HEK293T (cell line): ENCODE measurements around the gene GPR55.

Source experiments
- CTCF ChIA-PET: fragments of 350-600 bp; formaldehyde crosslinking; extraction: SDS; loops from one replicate; lab custom pipeline; 2021; ENCODE audit warnings: antibody characterized with exemption, inconsistent platforms; lab: Yijun Ruan, JAX
- POLR2A ChIA-PET: fragments of 350-600 bp; formaldehyde crosslinking; extraction: SDS; loops from one replicate; lab custom pipeline; 2020; ENCODE audit warnings: antibody characterized with exemption, inconsistent platforms; lab: Yijun Ruan, JAX
- DNase-seq: peaks from one replicate; pipeline ENCODE4 v3.0.0; 2012; ENCODE audit warnings: mixed read lengths; ENCODE audit errors: extremely low spot score
- ARNT ChIP-seq: fragments of 450-650 bp; IDR thresholded peaks from 2 replicates; pipeline ENCODE4 v1.6.1; 2017; ENCODE audit warnings: mild to moderate bottlenecking
- BHLHE40 ChIP-seq: fragments of 450-650 bp; IDR thresholded peaks from 2 replicates; pipeline ENCODE4 v1.6.1; 2016; ENCODE audit warnings: mild to moderate bottlenecking, moderate library complexity, borderline replicate concordance
- CTBP1 ChIP-seq: fragments of 450-650 bp; IDR thresholded peaks from 2 replicates; pipeline ENCODE4 v1.6.1; 2016; ENCODE audit warnings: borderline replicate concordance
- ELF4 ChIP-seq: fragments of 450-650 bp; IDR thresholded peaks from 2 replicates; pipeline ENCODE4 v1.6.1; 2017; ENCODE audit warnings: antibody characterized with exemption
- FOXA1 ChIP-seq: fragments of 450-650 bp; IDR thresholded peaks from 2 replicates; pipeline ENCODE4 v1.6.1; 2016; ENCODE audit warnings: mild to moderate bottlenecking
- FOXK2 ChIP-seq: fragments of 450-650 bp; IDR thresholded peaks from 2 replicates; pipeline ENCODE4 v1.6.1; 2016; ENCODE audit warnings: mild to moderate bottlenecking
- FOXM1 ChIP-seq: fragments of 450-650 bp; IDR thresholded peaks from 2 replicates; pipeline ENCODE4 v1.6.1; 2017; ENCODE audit warnings: mild to moderate bottlenecking, borderline replicate concordance
- HDGF ChIP-seq: fragments of 450-650 bp; IDR thresholded peaks from 2 replicates; pipeline ENCODE4 v1.6.1; 2017; ENCODE audit warnings: antibody characterized with exemption, borderline replicate concordance
- L3MBTL2 ChIP-seq: fragments of 450-650 bp; conservative IDR thresholded peaks from 2 replicates; pipeline ENCODE4 v1.6.1; 2016; ENCODE audit warnings: mild to moderate bottlenecking
- LEF1 ChIP-seq: fragments of 450-650 bp; IDR thresholded peaks from 2 replicates; pipeline ENCODE4 v1.6.1; 2017; ENCODE audit warnings: mild to moderate bottlenecking, borderline replicate concordance
- NFRKB ChIP-seq: fragments of 450-650 bp; IDR thresholded peaks from 2 replicates; pipeline ENCODE4 v1.6.1; 2016; ENCODE audit warnings: mild to moderate bottlenecking, moderate library complexity
- PKNOX1 ChIP-seq: fragments of 450-650 bp; IDR thresholded peaks from 2 replicates; pipeline ENCODE4 v1.6.1; 2016
- SP1 ChIP-seq: fragments of 450-650 bp; IDR thresholded peaks from 2 replicates; pipeline ENCODE4 v1.6.1; 2017
- SUZ12 ChIP-seq: fragments of 450-650 bp; IDR thresholded peaks from 2 replicates; pipeline ENCODE4 v1.6.1; 2016; ENCODE audit warnings: mild to moderate bottlenecking
- TARDBP ChIP-seq: fragments of 450-650 bp; IDR thresholded peaks from 2 replicates; pipeline ENCODE4 v1.6.1; 2016
- ZNF384 ChIP-seq: fragments of 450-650 bp; IDR thresholded peaks from 2 replicates; pipeline ENCODE4 v1.6.1; 2016

The GPR55 gene

GRCh38 chr2:230942920-230943896 lies 18.2 kb upstream of the GPR55 start:
- no peak for TF ChIP-seq LEF1
- TF ChIP-seq ELF4 = no peak
- no peak for TF ChIP-seq SP1
- no peak for TF ChIP-seq ARNT
- no peak for TF ChIP-seq NFRKB
- TF ChIP-seq HDGF = no peak
- no peak for DNase-seq
- CTCF ChIA-PET = no interaction called here
- POLR2A ChIA-PET = no interaction called here

GRCh38 chr2:230942371-230942770 lies 17.3 kb upstream of the GPR55 start:
- POLR2A ChIA-PET = no interaction called here
- TF ChIP-seq FOXA1 (no peak), SP1 (no peak), L3MBTL2 (no peak), NFRKB (no peak), ZNF384 (no peak), PKNOX1 (no peak), ARNT (no peak)
- CTCF ChIA-PET = no interaction called here

GRCh38 chr2:230941202-230942180 lies 16.4 kb upstream of the GPR55 start:
- ChIA-PET CTCF (interaction anchor here (0.7 kb wide), 1 partner anchor 38 kb away, joined by 3 read pairs; no protein-coding TSS in a partner anchor), POLR2A (no interaction called here)
- TF ChIP-seq SUZ12 (no peak), FOXM1 (no peak), PKNOX1 (no peak), BHLHE40 (no peak), FOXK2 (no peak), ARNT (no peak), ZNF384 (no peak), TARDBP (no peak), CTBP1 (no peak), SP1 (no peak), LEF1 (no peak), NFRKB (no peak), L3MBTL2 (no peak), FOXA1 (no peak), HDGF (no peak), ELF4 (no peak)
- DNase-seq = no peak

More at GRCh38 chr2:230942371-230942770, 17.3 kb upstream of the GPR55 start:
- DNase-seq = no peak

GRCh38 chr2:230940471-230940815 lies 15.4 kb upstream of the GPR55 start:
- DNase-seq = no peak
- ChIA-PET CTCF (no interaction called here), POLR2A (no interaction called here)
- no peak for TF ChIP-seq ARNT

- CTCF ChIA-PET = no interaction called here
- no peak for TF ChIP-seq FOXK2
- TF ChIP-seq L3MBTL2 = no peak
- TF ChIP-seq ARNT = no peak
- no peak for TF ChIP-seq ZNF384
- no peak for TF ChIP-seq LEF1
- TF ChIP-seq HDGF = no peak
- TF ChIP-seq NFRKB = no peak
- no peak for TF ChIP-seq PKNOX1
- TF ChIP-seq FOXA1 = no peak
- TF ChIP-seq ELF4 = no peak
- TF ChIP-seq CTBP1 = no peak
- TF ChIP-seq SUZ12 = no peak
- TF ChIP-seq BHLHE40 = no peak
- no peak for TF ChIP-seq SP1
- no peak for TF ChIP-seq TARDBP
- DNase-seq = no peak
- POLR2A ChIA-PET = interaction anchor here (1.0 kb wide), 1 partner anchor 12 kb away, joined by 3 read pairs; no protein-coding TSS in a partner anchor
These were observed 14.8 kb upstream of the GPR55 start for GRCh38 chr2:230939691-230940470.
